OCI-LY1 (cell line): ENCODE data around the gene LSM10.

ENCODE experiments used
- EZH2 ChIP-seq: fragments of 200-600 bp; sonication (generic), shearing (Covaris generic); IDR thresholded peaks from 2 replicates; pipeline ENCODE4 v1.8.0; 2017; ENCODE audit warnings: borderline replicate concordance, mixed run types, mild to moderate bottlenecking, antibody characterized with exemption, low read length, moderate library complexity, mixed read lengths
- TF ChIP-seq, protein P1 (sequence below): fragments of 200-600 bp; sonication (generic), shearing (Covaris generic); IDR thresholded peaks from 2 replicates; pipeline ENCODE4 v1.5.1; 2017; ENCODE audit warnings: mild to moderate bottlenecking, antibody characterized with exemption, low read length, moderate library complexity, mixed read lengths

DNA sequence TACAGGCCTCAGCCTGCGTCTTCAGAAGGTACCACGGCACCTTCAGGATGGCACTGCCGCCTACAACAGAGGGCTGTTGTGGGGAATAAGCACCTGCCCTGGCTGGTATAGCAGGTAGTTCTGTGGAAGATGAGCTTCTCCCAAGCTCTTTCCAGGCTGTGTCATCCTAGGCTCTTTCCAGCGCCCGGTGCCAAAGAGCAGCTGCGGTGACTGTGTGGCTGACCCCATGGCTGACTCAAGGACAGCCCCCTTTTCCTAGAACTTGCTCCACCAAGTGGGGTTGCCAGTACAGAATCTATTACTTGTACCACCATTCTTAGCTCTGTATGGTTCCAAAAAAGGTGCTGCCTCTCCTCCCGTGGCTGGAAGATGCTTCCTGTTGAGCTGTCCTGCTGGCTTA, 52.4 kb downstream of the LSM10 start:
- TF ChIP-seq, protein P1, sequence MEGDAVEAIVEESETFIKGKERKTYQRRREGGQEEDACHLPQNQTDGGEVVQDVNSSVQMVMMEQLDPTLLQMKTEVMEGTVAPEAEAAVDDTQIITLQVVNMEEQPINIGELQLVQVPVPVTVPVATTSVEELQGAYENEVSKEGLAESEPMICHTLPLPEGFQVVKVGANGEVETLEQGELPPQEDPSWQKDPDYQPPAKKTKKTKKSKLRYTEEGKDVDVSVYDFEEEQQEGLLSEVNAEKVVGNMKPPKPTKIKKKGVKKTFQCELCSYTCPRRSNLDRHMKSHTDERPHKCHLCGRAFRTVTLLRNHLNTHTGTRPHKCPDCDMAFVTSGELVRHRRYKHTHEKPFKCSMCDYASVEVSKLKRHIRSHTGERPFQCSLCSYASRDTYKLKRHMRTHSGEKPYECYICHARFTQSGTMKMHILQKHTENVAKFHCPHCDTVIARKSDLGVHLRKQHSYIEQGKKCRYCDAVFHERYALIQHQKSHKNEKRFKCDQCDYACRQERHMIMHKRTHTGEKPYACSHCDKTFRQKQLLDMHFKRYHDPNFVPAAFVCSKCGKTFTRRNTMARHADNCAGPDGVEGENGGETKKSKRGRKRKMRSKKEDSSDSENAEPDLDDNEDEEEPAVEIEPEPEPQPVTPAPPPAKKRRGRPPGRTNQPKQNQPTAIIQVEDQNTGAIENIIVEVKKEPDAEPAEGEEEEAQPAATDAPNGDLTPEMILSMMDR = no peak
- TF ChIP-seq EZH2 = no peak
